B cell (primary cell): ENCODE results near the gene EHHADH. TPM values are rescaled to one million over a fixed set of nuclear protein-coding genes. Genes with fewer than 3 reads are reported as not detected.
A peak's percentile ranks its signal among the peaks of the same experiment; 100 is the strongest.

Source experiments
- ATAC-seq: fragments of 200-7000 bp; cut with Tn5 transposase; one replicate; pipeline ENCODE4 v1.10.0; 2021; ENCODE audit warnings: low read depth, mild to moderate bottlenecking, moderate number of reproducible peaks, moderate library complexity
- CTCF ChIA-PET: fragments of 350-600 bp; sonication (Branson Sonifier 250); formaldehyde crosslinking; loops from one replicate; lab custom pipeline; 2021; ENCODE audit warnings: antibody characterized with exemption, inconsistent platforms; lab: Charles Lee
- POLR2A ChIA-PET: fragments of 350-600 bp; sonication (Branson Sonifier 250); formaldehyde crosslinking; loops from one replicate; lab custom pipeline; 2021; ENCODE audit warnings: antibody characterized with exemption; lab: Charles Lee
- DNase-seq: peaks from one replicate; pipeline ENCODE4 v3.0.0; 2013
- H2AFZ ChIP-seq: 2 replicates; pipeline ENCODE4 v1.6.1; 2012; ENCODE audit warnings: mild to moderate bottlenecking, low read depth, low read length; ENCODE audit not compliant: insufficient read depth, poor library complexity, severe bottlenecking
- H3K27ac ChIP-seq, 2 donors: 1 replicate in 1 of 2; 2 replicates in 1 of 2; pipeline ENCODE4 v1.5.1; 2012 to 2013; ENCODE audit warnings: low read length in 2 of 2, mild to moderate bottlenecking in 2 of 2, moderate library complexity in 1 of 2
- H3K27me3 ChIP-seq, 4 experiments: fragments of 200-600 bp in 1 of 4; sonication (generic) in 1 of 4; replicated peaks in 1 of 4; 1 replicate in 2 of 4; 2 replicates in 2 of 4; pipeline versions ENCODE4 v1.6.1 to v1.7.0; 2013 to 2016; ENCODE audit warnings: low read length in 3 of 4, mild to moderate bottlenecking in 2 of 4, mixed read lengths in 1 of 4, moderate library complexity in 1 of 4; ENCODE audit not compliant: insufficient read depth in 4 of 4, control insufficient read depth in 3 of 4; ENCODE audit errors: control extremely low read depth in 1 of 4
- H3K36me3 ChIP-seq, 2 experiments: replicated peaks in 1 of 2; 1 replicate in 1 of 2; 2 replicates in 1 of 2; pipeline versions ENCODE4 v1.6.1 to v1.7.1; 2013; ENCODE audit warnings: low read length in 1 of 2; ENCODE audit not compliant: insufficient read depth in 2 of 2, control insufficient read depth in 1 of 2; ENCODE audit errors: control extremely low read depth in 1 of 2, extremely low read depth in 1 of 2
- H3K4me1 ChIP-seq, 2 donors: fragments of 200-600 bp in 1 of 2; sonication (generic) in 1 of 2; 1 replicate in 1 of 2; 2 replicates in 1 of 2; pipeline versions ENCODE4 v1.5.1 to v1.6.1; 2013 to 2017; ENCODE audit warnings: low read length in 2 of 2; ENCODE audit not compliant: control insufficient read depth in 2 of 2, insufficient read depth in 2 of 2
- H3K4me2 ChIP-seq: replicated peaks from 2 replicates; pipeline ENCODE3; 2012; ENCODE audit warnings: mild to moderate bottlenecking, low read depth, low read length; ENCODE audit not compliant: poor library complexity, severe bottlenecking
- H3K4me3 ChIP-seq, 5 experiments: fragments of 200-600 bp in 1 of 5; sonication (generic) in 1 of 5; 1 replicate in 3 of 5; 2 replicates in 2 of 5; pipeline versions ENCODE4 v1.5.1 to v1.7.0; 2011 to 2016; ENCODE audit warnings: low read length in 4 of 5, mild to moderate bottlenecking in 4 of 5, low read depth in 2 of 5, control low read depth in 1 of 5, moderate library complexity in 1 of 5; ENCODE audit not compliant: insufficient read depth in 1 of 5; ENCODE audit errors: control extremely low read depth in 1 of 5, extremely low read depth in 1 of 5
- H3K79me2 ChIP-seq: fragments of 200-600 bp; sonication (generic); one replicate; pipeline ENCODE4 v1.6.0; 2016; ENCODE audit warnings: low read length; ENCODE audit not compliant: control insufficient read depth, insufficient read depth
- H3K9ac ChIP-seq: fragments of 200-600 bp; sonication (generic); 2 replicates; pipeline ENCODE4 v1.6.1; 2017; ENCODE audit warnings: mild to moderate bottlenecking, low read length, moderate library complexity
- H3K9me3 ChIP-seq, 3 donors: one replicate each; pipeline versions ENCODE4 v1.6.1 to v1.7.1; 2013; ENCODE audit warnings: low read length in 2 of 3; ENCODE audit not compliant: control insufficient read depth in 2 of 3, insufficient read depth in 1 of 3; ENCODE audit errors: control extremely low read depth in 1 of 3
- H4K20me1 ChIP-seq: 2 replicates; pipeline ENCODE4 v1.6.0; 2012; ENCODE audit warnings: mild to moderate bottlenecking, low read length; ENCODE audit not compliant: insufficient read depth, control insufficient read depth, poor library complexity, severe bottlenecking
- H3K27ac Mint-ChIP-seq: one replicate; pipeline ENCODE4 v1.8.0; 2021; ENCODE audit warnings: mixed read lengths
- H3K27me3 Mint-ChIP-seq: one replicate; pipeline ENCODE4 v1.8.0; 2021; ENCODE audit warnings: mixed read lengths
- H3K4me1 Mint-ChIP-seq: one replicate; pipeline ENCODE4 v1.8.0; 2021; ENCODE audit warnings: mixed read lengths
- H3K4me3 Mint-ChIP-seq: one replicate; pipeline ENCODE4 v1.8.0; 2021; ENCODE audit warnings: mixed read lengths
- H3K9me3 Mint-ChIP-seq: one replicate; pipeline ENCODE4 v1.8.0; 2022; ENCODE audit warnings: mixed read lengths; ENCODE audit not compliant: insufficient read depth
- EZH2 ChIP-seq: IDR thresholded peaks from 2 replicates; pipeline ENCODE4 v1.6.1; 2012; ENCODE audit warnings: borderline replicate concordance, low read depth, mild to moderate bottlenecking, moderate library complexity, low read length; ENCODE audit not compliant: insufficient read depth, poor library complexity, severe bottlenecking
- WGBS: methylation state at CpG from one replicate; pipeline ENCODE4 v1.1.5; 2013; ENCODE audit warnings: missing lambda C conversion rate; ENCODE audit not compliant: insufficient coverage; 5-methylcytosine and 5-hydroxymethylcytosine counted together
- intact Hi-C: fragments of 100-400 bp; cut with micrococcal nuclease; formaldehyde crosslinking; loops from one replicate; pipeline ENCODE4 v1.10.0; 2022
- polyA plus RNA-seq: library from polyadenylated mRNA; depleted of rRNA; stranded (reverse); fragments of >200 nt; gene quantifications from 2 replicates; pipeline ENCODE4 v1.2.3, GENCODE V29; 2012
- total RNA-seq, 2 donors: library from RNA; stranded (reverse); fragments of 120-200 nt in 1 of 2; gene quantifications; 1 replicate in 1 of 2; 2 replicates in 1 of 2; pipeline versions ENCODE4 v1.2.3 to v1.2.4, GENCODE V29; 2013 to 2022
- TF ChIP-seq, protein P1 (sequence below): fragments of 200-600 bp; IDR thresholded peaks from one replicate; pipeline ENCODE4 v1.8.0; 2022; ENCODE audit warnings: antibody characterized with exemption, mild to moderate bottlenecking

The EHHADH gene
- total and polyA plus RNA-seq, 2 donors (not counting 1 experiment from before 2014, with no cell fraction given), result 0.30 to 1.4 TPM

DNA sequence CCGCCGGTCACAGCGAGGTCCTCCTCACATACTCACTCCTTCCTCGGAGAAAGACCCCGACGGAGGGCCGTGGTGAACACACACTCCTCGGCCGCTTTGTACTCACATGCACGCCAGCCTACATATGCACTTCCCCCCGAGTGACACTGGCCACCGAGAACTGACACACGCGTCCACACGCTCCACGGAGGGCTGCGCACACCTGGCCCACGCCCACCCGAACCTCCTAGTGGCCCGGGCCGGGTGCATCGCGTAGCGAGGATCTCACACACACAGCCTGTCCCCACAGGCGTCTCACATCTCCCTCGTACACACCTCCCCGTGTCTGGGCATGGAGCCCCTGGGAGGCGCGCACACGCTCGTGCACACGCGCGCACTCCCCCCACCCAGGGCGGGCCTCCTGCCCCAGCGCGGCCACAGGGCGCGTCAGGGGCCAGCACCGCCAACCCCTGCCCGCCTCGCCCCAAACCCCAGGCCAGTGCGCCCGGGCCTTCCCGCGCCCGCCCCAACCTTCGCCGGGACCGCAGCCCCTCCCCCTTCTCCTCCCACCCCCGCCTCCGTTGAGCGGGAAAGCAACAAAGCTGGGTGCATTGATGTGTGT is 100.6 kb downstream of the EHHADH start:
- Histone ChIP-seq H4K20me1 (no peaks in the 10 kb centered on the region), H3K27me3 (peaks cover 0 to 41% (median 35%) of the 10 kb centered on the region in 4 experiments), H3K4me2 (peak overlapping the region; percentile 85), H3K9ac (peak overlapping the region; percentile 59), H2AFZ (peak overlapping the region; percentile 62), H3K9me3 (no peaks in the 10 kb centered on the region), H3K4me1 (peaks cover 8 to 16% of the 10 kb centered on the region in 2 donors), H3K36me3 (no peaks in the 10 kb centered on the region), H3K79me2 (no peaks in the 10 kb centered on the region), H3K27ac (no peak overlapping the region), H3K4me3 (peak overlapping the region; percentile 11 to 58 (median 38))
- peaks cover 5% of the 10 kb centered on the region for H3K4me1 Mint-ChIP-seq
- ATAC-seq (no peak), DNase-seq (peak; percentile 45)
- 6% methylated on average over 42 of the region's 53 CpGs for WGBS
- H3K27ac Mint-ChIP-seq, result no peak overlapping the region
- TF ChIP-seq, protein P1, sequence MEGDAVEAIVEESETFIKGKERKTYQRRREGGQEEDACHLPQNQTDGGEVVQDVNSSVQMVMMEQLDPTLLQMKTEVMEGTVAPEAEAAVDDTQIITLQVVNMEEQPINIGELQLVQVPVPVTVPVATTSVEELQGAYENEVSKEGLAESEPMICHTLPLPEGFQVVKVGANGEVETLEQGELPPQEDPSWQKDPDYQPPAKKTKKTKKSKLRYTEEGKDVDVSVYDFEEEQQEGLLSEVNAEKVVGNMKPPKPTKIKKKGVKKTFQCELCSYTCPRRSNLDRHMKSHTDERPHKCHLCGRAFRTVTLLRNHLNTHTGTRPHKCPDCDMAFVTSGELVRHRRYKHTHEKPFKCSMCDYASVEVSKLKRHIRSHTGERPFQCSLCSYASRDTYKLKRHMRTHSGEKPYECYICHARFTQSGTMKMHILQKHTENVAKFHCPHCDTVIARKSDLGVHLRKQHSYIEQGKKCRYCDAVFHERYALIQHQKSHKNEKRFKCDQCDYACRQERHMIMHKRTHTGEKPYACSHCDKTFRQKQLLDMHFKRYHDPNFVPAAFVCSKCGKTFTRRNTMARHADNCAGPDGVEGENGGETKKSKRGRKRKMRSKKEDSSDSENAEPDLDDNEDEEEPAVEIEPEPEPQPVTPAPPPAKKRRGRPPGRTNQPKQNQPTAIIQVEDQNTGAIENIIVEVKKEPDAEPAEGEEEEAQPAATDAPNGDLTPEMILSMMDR, result no peak
- TF ChIP-seq EZH2, result no peak
- peak overlapping the region; percentile 86 for H3K4me3 Mint-ChIP-seq
- H3K9me3 Mint-ChIP-seq, result no peaks in the 10 kb centered on the region
- ChIA-PET CTCF (no interaction called here), POLR2A (no interaction called here)
- intact Hi-C loops, result no loop called here
- H3K27me3 Mint-ChIP-seq, result peaks cover 27% of the 10 kb centered on the region

DNA sequence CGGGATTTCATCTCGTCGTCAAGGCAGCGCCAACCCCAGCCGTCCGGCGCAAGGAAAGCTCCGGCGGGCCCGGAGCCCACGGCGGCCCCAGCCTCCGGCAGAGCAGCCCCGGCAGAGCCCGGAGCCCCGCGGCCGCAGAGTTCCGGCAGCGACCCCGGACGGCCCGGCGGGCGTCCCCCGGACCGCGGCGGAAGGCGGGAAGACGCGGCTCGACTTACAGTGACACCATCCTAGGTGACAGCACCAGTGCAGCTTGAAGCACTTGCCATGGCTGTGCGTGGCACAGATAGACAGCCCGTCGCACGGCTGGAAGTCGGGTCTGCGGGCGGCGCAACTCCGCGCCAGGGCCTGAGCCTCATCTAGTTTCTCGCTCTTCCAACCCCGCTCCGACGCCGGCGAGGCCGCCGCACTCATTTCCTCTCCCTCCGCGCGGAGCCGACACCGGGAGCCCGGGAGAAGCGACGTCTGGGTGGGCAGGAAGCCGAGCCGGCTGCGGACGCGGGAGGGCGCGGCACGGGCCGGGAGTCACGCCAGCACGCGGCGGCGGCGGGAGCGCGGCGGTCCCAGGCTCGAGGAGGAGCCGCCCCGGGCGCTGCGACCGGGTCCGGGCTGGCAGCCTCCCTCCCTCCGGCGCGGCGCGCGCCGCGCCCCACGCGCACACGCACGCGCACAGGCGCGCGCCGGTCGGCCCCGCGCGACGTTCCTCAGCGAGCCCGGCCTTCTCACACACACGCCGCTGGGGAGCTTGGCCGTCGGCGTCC is 101.3 kb downstream of the EHHADH start, which contains the start of gene C3orf70:
C3orf70 (minus strand) TSS at position 651 of the 761 bp plus-strand sequence; CDS start at position 414, 237 bp downstream.
- Histone ChIP-seq H3K4me1 (peaks cover 8 to 16% of the 10 kb centered on the region in 2 donors), H4K20me1 (no peaks in the 10 kb centered on the region), H3K4me2 (peak within 1 kb of the TSS; percentile 85), H3K79me2 (no peaks in the 10 kb centered on the region), H3K27ac (no peak within 1 kb of the TSS), H3K4me3 (peak within 1 kb of the TSS; percentile 11 to 58 (median 43)), H3K36me3 (no peaks in the 10 kb centered on the region), H2AFZ (peak within 1 kb of the TSS; percentile 68), H3K9me3 (no peaks in the 10 kb centered on the region), H3K9ac (peak within 1 kb of the TSS; percentile 60), H3K27me3 (peaks cover 0 to 47% (median 41%) of the 10 kb centered on the region in 4 experiments)
- intact Hi-C loops, result no loop called here
- WGBS, result 1% methylated on average over 113 of the region's 113 CpGs
- peak; percentile 24 for ATAC-seq
- DNase-seq, result peak; percentile 54
- H3K27me3 Mint-ChIP-seq, result peaks cover 25% of the 10 kb centered on the region
- H3K27ac Mint-ChIP-seq, result no peak within 1 kb of the TSS
- ChIA-PET CTCF (interaction anchor here (0.9 kb wide), 1 partner anchor 24 kb away, joined by 4 read pairs; no protein-coding TSS in a partner anchor), POLR2A (no interaction called here)
- H3K4me3 Mint-ChIP-seq, result peak within 1 kb of the TSS; percentile 86
- no peaks in the 10 kb centered on the region for H3K9me3 Mint-ChIP-seq
- peaks cover 5% of the 10 kb centered on the region for H3K4me1 Mint-ChIP-seq
- TF ChIP-seq EZH2, result peak; percentile 82
- TF ChIP-seq, protein P1, result no peak
